Colonic mucosa (tissue), 4 donors: ENCODE data around the gene ENAM. TPM values are rescaled to one million over a fixed set of nuclear protein-coding genes. Genes with fewer than 3 reads are reported as not detected.
"Not testable (repeated sequence)": the region's sequence is repeated elsewhere in the genome, so short reads cannot be mapped to it uniquely, and the experiment has no call there.

Source experiments
- DNase-seq: peaks from one replicate; pipeline ENCODE4 v3.0.0-alpha.2; 2020
- H3K27ac ChIP-seq: fragments of 200-600 bp; one replicate; pipeline ENCODE4 v1.8.0; 2021
- H3K27me3 ChIP-seq: fragments of 200-600 bp; one replicate; pipeline ENCODE4 v1.8.0; 2021
- H3K36me3 ChIP-seq: fragments of 200-600 bp; one replicate; pipeline ENCODE4 v1.8.0; 2021
- H3K4me1 ChIP-seq: fragments of 200-600 bp; one replicate; pipeline ENCODE4 v1.8.0; 2021; ENCODE audit warnings: mild to moderate bottlenecking
- H3K4me3 ChIP-seq: fragments of 200-600 bp; one replicate; pipeline ENCODE4 v1.8.0; 2021
- H3K9ac ChIP-seq, 2 donors: one replicate each; pipeline ENCODE4 v1.7.0; 2013; ENCODE audit warnings: control low read depth in 2 of 2, low read depth in 2 of 2, low read length in 2 of 2
- H3K9me3 ChIP-seq: fragments of 200-600 bp; one replicate; pipeline ENCODE4 v1.8.0; 2021
- CTCF ChIP-seq: fragments of 200-600 bp; IDR thresholded peaks from one replicate; pipeline ENCODE4 v1.8.0; 2022; ENCODE audit warnings: antibody characterized with exemption, mild to moderate bottlenecking
- intact Hi-C: fragments of 100-400 bp; cut with DNase I; formaldehyde crosslinking; loops from one replicate; pipeline ENCODE4 v1.14.1; 2022
- total RNA-seq, 2 donors: library from RNA; stranded (reverse); fragmentation: NEBNext Ultra II Directional in 1 of 2; extraction: Animal tissue kit (Norgen Biotek cat#: 25700) in 1 of 2; gene quantifications; one replicate each; pipeline ENCODE4 v1.2.1, GENCODE V29; 2021
- donor health status: healthy.
- donor health status: DM: no; HTN: no; CAD: no.
- donor health status: DM: no; HTN: no; CAD: no.

Gene ENAM
- total RNA-seq, 2 donors from 2014 or later, result not detected

GRCh38 chr4:70678383-70678999 lies 49.9 kb downstream of the ENAM start:
- Histone ChIP-seq H3K27me3 (no peaks in the 10 kb centered on the region), H3K9ac (no peak overlapping the region), H3K4me3 (no peak overlapping the region), H3K9me3 (no peaks in the 10 kb centered on the region), H3K27ac (no peak overlapping the region), H3K4me1 (no peaks in the 10 kb centered on the region), H3K36me3 (no peaks in the 10 kb centered on the region)
- intact Hi-C loops, result no loop called here
- DNase-seq, result no peak
- TF ChIP-seq CTCF, result no peak

GRCh38 chr4:70680934-70681333 lies 52.4 kb downstream of the ENAM start:
- H3K9ac ChIP-seq, result no peak overlapping the region
- H3K9me3 ChIP-seq, result no peaks in the 10 kb centered on the region
- no peak overlapping the region for H3K27ac ChIP-seq
- DNase-seq, result no peak
- H3K27me3 ChIP-seq, result no peaks in the 10 kb centered on the region
- no peak for TF ChIP-seq CTCF
- no peaks in the 10 kb centered on the region for H3K36me3 ChIP-seq
- no peaks in the 10 kb centered on the region for H3K4me1 ChIP-seq
- H3K4me3 ChIP-seq, result no peak overlapping the region
- intact Hi-C loops, result no loop called here

GRCh38 chr4:70681704-70682103 lies 53.2 kb downstream of the ENAM start:
- Histone ChIP-seq H3K9ac (no peak overlapping the region), H3K9me3 (no peaks in the 10 kb centered on the region), H3K4me1 (no peaks in the 10 kb centered on the region), H3K27me3 (no peaks in the 10 kb centered on the region), H3K27ac (no peak overlapping the region), H3K4me3 (no peak overlapping the region), H3K36me3 (no peaks in the 10 kb centered on the region)
- TF ChIP-seq CTCF, result no peak
- DNase-seq, result no peak
- intact Hi-C loops, result no loop called here

GRCh38 chr4:70682142-70682541 lies 53.6 kb downstream of the ENAM start:
- H3K9ac ChIP-seq, H3K27me3 ChIP-seq, DNase-seq, H3K9me3 ChIP-seq, intact Hi-C loops, H3K4me3 ChIP-seq, H3K36me3 ChIP-seq, H3K27ac ChIP-seq, H3K4me1 ChIP-seq: not testable (repeated sequence)

GRCh38 chr4:70687392-70687791 lies 58.8 kb downstream of the ENAM start:
- Histone ChIP-seq H3K9ac (peak overlapping the region; percentile 78 to 97), H3K4me1 (peaks cover 14% of the 10 kb centered on the region), H3K4me3 (peak overlapping the region; percentile 82), H3K36me3 (no peaks in the 10 kb centered on the region), H3K9me3 (no peaks in the 10 kb centered on the region), H3K27ac (peak overlapping the region; percentile 94), H3K27me3 (no peaks in the 10 kb centered on the region)
- intact Hi-C loops, result no loop called here
- peak; percentile 36 for DNase-seq
- TF ChIP-seq CTCF, result no peak

- Histone ChIP-seq H3K9me3 (no peaks in the 10 kb centered on the region), H3K9ac (peak within 1 kb of the TSS; percentile 91 to 97), H3K27ac (peak within 1 kb of the TSS; percentile 94), H3K27me3 (no peaks in the 10 kb centered on the region), H3K4me3 (peak within 1 kb of the TSS; percentile 82), H3K36me3 (no peaks in the 10 kb centered on the region), H3K4me1 (peaks cover 14% of the 10 kb centered on the region)
- intact Hi-C loops, result no loop called here
- peak; percentile 97 for TF ChIP-seq CTCF
- DNase-seq, result peak; percentile 96
These were observed 59.6 kb downstream of the ENAM start, which contains the start of gene UTP3 for GRCh38 chr4:70687821-70688794. Gene UTP3 (plus strand): TSS chr4:70688532. CDS start chr4:70688678, 146 bp downstream.
